ENCODE data around the gene GPATCH3.

- no peak for TF ChIP-seq EZH2 (IDR thresholded peaks at IDR 0.05; ENCODE audit: low read length)
- TF ChIP-seq CTCF (optimal IDR thresholded peaks at IDR 0.05 in 1 of 3, IDR thresholded peaks at IDR 0.05 in 1 of 3, conservative IDR thresholded peaks at IDR 0.05 in 1 of 3; ENCODE audit: extremely low read depth in 1 of 3, insufficient read depth in 2 of 3, low read length in 3 of 3): no peak
These were observed 36.6 kb upstream of the GPATCH3 start for GRCh38 chr1:26936823-26937222.

All from keratinocyte (primary cell).